SU-DHL-6 (cell line): ENCODE data around the gene IGF2R.

ENCODE experiments used
- EZH2phosphoT487 ChIP-seq: fragments of 200-600 bp; sonication (generic), shearing (Covaris generic); conservative IDR thresholded peaks from 2 replicates; pipeline ENCODE4 v1.6.1; 2018; ENCODE audit warnings: mild to moderate bottlenecking, antibody characterized with exemption, low read length, moderate library complexity, mixed read lengths
- TF ChIP-seq, protein P1 (sequence below): fragments of 200-600 bp; sonication (generic); IDR thresholded peaks from one replicate; pipeline ENCODE4 v1.5.1; 2017; ENCODE audit warnings: antibody characterized with exemption, mild to moderate bottlenecking, low read length, moderate library complexity; ENCODE audit not compliant: insufficient read depth, poor library complexity, severe bottlenecking

DNA sequence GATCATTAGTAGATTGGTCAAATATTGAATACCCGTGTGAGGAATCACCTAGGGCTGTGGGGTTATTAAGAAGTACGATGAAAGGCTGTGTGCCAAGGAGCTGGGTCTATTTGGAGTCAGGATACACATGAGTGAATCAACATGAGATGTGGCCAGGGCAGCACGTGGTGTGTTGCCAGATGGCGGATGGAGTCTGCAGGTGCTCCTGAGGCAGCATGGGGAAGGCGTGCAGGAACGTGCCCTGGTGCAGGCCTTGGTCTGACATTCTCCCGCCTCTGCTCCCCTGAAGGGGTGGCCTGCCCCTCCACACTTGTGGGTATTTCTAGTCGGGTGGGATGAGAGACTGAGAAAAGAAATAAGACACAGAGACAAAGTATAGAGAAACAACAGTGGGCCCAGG lies 113.7 kb downstream of the IGF2R start:
- TF ChIP-seq, protein P1, sequence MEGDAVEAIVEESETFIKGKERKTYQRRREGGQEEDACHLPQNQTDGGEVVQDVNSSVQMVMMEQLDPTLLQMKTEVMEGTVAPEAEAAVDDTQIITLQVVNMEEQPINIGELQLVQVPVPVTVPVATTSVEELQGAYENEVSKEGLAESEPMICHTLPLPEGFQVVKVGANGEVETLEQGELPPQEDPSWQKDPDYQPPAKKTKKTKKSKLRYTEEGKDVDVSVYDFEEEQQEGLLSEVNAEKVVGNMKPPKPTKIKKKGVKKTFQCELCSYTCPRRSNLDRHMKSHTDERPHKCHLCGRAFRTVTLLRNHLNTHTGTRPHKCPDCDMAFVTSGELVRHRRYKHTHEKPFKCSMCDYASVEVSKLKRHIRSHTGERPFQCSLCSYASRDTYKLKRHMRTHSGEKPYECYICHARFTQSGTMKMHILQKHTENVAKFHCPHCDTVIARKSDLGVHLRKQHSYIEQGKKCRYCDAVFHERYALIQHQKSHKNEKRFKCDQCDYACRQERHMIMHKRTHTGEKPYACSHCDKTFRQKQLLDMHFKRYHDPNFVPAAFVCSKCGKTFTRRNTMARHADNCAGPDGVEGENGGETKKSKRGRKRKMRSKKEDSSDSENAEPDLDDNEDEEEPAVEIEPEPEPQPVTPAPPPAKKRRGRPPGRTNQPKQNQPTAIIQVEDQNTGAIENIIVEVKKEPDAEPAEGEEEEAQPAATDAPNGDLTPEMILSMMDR, result no peak
- TF ChIP-seq EZH2phosphoT487, result no peak
